Nephron progenitor cell (in vitro differentiated cells): ENCODE measurements around the gene LIPK.
"Not testable (repeated sequence)": the region's sequence is repeated elsewhere in the genome, so short reads cannot be mapped to it uniquely, and the experiment has no call there.

Experiments
- DNase-seq: peaks from one replicate; pipeline ENCODE4 v3.0.0; 2021
- H3K27ac Mint-ChIP-seq: 2 replicates; pipeline ENCODE4 v1.8.0; 2021; ENCODE audit warnings: mild to moderate bottlenecking, moderate library complexity, mixed read lengths
- H3K27me3 Mint-ChIP-seq: 2 replicates; pipeline ENCODE4 v1.8.0; 2021; ENCODE audit warnings: mild to moderate bottlenecking, low read depth, mixed read lengths; ENCODE audit not compliant: poor library complexity
- H3K36me3 Mint-ChIP-seq: 2 replicates; pipeline ENCODE4 v1.8.0; 2021; ENCODE audit warnings: low read depth, mixed read lengths
- H3K4me1 Mint-ChIP-seq: 2 replicates; pipeline ENCODE4 v1.8.0; 2021; ENCODE audit warnings: mixed read lengths
- H3K4me3 Mint-ChIP-seq: 2 replicates; pipeline ENCODE4 v1.8.0; 2021; ENCODE audit warnings: mild to moderate bottlenecking, moderate library complexity, mixed read lengths
- H3K9me3 Mint-ChIP-seq: 2 replicates; pipeline ENCODE4 v1.8.0; 2021; ENCODE audit warnings: mild to moderate bottlenecking, moderate library complexity, mixed read lengths
- TF ChIP-seq, protein P1 (sequence below): fragments of 200-600 bp; sonication (generic); IDR thresholded peaks from 2 replicates; pipeline ENCODE4 v1.5.0; 2021; ENCODE audit warnings: antibody characterized with exemption

The LIPK gene

DNA sequence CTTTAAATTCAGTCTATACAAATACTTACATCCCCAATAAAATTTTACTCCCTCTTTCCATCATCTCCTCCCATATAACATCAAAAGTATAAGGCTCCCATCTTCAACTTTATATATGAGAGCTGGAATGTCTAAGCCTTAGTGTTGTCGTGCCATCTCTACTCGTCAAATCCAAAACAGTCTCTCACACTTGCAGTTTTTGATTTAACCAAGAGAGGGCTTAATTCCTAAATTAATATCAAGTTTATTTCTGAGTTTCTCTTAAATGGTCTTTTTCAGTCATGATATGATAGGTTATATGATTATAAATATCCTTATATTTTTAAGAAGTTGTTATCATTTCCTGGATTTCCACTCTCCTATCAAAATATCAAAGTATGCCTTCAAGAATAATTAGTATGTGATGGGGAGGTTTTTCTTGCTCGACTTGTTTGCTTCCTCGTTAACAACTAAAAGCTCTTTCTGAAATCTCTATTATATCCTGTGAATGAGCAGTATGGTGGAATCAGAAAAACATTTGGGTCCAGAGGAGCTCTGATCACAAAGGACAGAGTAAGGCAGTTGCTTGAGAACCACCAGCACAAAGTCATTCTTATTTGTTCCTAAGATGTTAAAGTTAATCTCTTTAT lies 12.5 kb upstream of the LIPK start:
- H3K27ac Mint-ChIP-seq: no peak overlapping the region
- no peak for DNase-seq
- peaks cover 4% of the 10 kb centered on the region for H3K9me3 Mint-ChIP-seq
- H3K36me3 Mint-ChIP-seq: no peaks in the 10 kb centered on the region
- peaks cover 8% of the 10 kb centered on the region for H3K27me3 Mint-ChIP-seq
- H3K4me3 Mint-ChIP-seq: no peak overlapping the region
- H3K4me1 Mint-ChIP-seq: no peaks in the 10 kb centered on the region
- TF ChIP-seq, protein P1, sequence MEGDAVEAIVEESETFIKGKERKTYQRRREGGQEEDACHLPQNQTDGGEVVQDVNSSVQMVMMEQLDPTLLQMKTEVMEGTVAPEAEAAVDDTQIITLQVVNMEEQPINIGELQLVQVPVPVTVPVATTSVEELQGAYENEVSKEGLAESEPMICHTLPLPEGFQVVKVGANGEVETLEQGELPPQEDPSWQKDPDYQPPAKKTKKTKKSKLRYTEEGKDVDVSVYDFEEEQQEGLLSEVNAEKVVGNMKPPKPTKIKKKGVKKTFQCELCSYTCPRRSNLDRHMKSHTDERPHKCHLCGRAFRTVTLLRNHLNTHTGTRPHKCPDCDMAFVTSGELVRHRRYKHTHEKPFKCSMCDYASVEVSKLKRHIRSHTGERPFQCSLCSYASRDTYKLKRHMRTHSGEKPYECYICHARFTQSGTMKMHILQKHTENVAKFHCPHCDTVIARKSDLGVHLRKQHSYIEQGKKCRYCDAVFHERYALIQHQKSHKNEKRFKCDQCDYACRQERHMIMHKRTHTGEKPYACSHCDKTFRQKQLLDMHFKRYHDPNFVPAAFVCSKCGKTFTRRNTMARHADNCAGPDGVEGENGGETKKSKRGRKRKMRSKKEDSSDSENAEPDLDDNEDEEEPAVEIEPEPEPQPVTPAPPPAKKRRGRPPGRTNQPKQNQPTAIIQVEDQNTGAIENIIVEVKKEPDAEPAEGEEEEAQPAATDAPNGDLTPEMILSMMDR: no peak

DNA sequence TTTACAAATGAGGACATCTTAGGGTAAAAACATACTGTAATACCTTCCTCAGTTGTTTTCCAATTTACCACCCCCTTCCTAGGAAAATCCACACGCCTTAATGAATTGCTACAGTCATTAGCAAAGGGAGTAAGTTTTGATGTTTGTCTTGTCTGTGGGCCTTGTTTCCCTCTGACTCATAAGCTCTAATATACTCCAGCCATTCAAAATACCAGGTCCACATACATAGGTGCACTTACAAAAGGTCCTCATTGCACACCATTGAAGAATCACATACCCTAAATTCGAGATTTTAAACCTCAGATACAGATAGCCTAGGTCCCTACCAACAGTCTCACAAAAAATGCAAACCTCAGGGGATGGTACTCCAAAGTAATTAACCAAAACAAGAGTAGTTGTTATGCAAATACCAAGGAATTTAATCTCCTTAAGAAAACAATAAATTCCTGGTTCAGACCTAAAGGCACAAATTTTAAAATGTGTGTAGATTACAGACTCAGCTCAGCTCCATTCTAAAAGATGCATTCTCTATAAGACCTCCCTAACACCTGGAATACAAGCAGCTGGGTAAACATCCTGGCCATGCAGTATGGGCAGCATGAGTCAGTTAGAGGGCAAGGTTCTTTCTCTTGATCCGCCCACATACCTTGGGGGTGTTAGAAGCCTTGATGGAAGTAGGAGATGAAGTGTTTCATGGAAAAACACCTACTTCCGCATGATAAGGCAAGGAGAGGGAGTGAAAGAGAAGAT lies 3.0 kb upstream of the LIPK start:
- Mint-ChIP-seq H3K4me1 (peaks cover 16% of the 10 kb centered on the region), H3K27ac (no peak overlapping the region), H3K4me3 (no peak overlapping the region), H3K36me3 (no peaks in the 10 kb centered on the region), H3K9me3 (no peaks in the 10 kb centered on the region), H3K27me3 (peaks cover 7% of the 10 kb centered on the region)
- no peak for DNase-seq
- TF ChIP-seq, protein P1: no peak

DNA sequence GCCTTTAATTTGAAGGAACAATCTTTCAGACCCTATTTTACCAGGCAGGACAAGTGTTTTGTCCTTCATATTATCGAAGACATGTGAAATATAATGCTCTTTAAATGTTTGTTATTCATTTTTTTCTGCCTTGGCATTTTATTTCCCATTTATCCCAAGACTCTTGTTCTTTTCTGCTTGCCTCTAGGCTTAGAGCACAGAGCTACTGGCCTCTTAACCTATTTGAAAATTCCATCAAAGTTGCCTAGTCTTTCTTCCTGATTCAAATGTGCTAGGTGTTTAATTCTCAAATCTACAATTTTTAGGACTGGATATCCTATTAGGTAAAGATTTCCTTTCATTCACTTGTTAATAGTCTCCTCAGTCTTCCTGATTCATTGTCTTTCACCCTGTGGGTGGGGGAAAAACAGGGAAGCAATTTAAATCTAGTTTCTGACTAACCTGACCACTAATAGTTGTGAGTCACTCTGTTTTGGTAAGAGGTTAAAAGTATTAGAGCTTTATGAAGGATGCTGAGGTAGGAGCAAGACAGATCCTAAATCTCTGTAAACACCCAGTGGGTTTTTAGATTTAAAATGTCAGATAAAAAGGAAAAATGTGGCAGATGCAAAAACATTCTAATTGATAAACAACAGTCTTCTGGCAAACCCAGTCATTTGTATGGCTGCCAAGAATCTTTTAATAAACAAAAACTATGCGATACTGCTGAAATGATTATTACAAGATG lies 1.5 kb downstream of the LIPK start:
- Mint-ChIP-seq H3K4me3 (no peak overlapping the region), H3K4me1 (peaks cover 15% of the 10 kb centered on the region), H3K27me3 (peaks cover 2% of the 10 kb centered on the region), H3K36me3 (no peaks in the 10 kb centered on the region), H3K9me3 (no peaks in the 10 kb centered on the region), H3K27ac (no peak overlapping the region)
- TF ChIP-seq, protein P1: no peak
- DNase-seq: no peak

DNA sequence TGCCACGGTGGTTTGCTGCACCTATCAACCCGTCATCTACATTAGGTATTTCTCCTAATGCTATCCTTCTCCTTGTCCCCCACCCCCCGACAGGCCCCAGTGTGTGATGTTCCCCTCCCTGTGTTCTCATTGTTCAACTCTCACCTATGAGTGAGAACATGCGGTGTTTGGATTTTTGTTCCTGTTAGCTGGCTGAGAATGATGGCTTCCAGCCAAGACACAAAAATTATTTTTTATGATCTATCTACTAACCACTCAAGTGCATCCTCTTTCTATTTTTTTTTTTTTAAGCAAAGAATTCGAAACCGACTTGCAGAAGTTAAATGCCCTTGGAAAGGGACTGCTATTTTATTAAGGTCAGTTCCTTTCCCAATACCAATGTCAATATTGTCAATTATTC lies 3.3 kb downstream of the LIPK start:
- not testable (repeated sequence) for H3K27ac Mint-ChIP-seq, DNase-seq, H3K4me1 Mint-ChIP-seq, H3K36me3 Mint-ChIP-seq, H3K9me3 Mint-ChIP-seq, H3K4me3 Mint-ChIP-seq, H3K27me3 Mint-ChIP-seq

DNA sequence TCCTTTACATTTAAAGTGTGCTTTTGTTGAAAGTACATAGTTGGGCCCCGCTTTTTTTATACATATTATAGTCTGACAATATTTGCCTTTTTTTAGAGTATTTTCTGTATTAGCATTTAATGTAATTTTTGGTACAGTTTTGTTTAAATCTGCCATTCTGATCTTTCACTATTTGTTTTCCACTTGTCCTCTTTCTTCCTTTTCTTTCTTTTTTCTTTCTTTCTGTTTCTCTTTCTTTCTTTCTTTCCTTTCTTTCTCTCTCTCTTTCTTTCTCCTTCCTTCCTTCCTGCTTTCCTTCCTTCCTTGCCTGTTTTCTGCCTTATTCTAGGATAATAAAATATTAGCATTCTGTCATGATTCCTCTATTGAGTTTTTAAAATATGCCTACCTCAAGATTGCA lies 9.5 kb downstream of the LIPK start:
- DNase-seq: no peak
- H3K4me1 Mint-ChIP-seq: no peaks in the 10 kb centered on the region
- TF ChIP-seq, protein P1: no peak
- H3K9me3 Mint-ChIP-seq: no peaks in the 10 kb centered on the region
- no peaks in the 10 kb centered on the region for H3K36me3 Mint-ChIP-seq
- H3K27ac Mint-ChIP-seq: no peak overlapping the region
- H3K27me3 Mint-ChIP-seq: no peaks in the 10 kb centered on the region
- H3K4me3 Mint-ChIP-seq: no peak overlapping the region

DNA sequence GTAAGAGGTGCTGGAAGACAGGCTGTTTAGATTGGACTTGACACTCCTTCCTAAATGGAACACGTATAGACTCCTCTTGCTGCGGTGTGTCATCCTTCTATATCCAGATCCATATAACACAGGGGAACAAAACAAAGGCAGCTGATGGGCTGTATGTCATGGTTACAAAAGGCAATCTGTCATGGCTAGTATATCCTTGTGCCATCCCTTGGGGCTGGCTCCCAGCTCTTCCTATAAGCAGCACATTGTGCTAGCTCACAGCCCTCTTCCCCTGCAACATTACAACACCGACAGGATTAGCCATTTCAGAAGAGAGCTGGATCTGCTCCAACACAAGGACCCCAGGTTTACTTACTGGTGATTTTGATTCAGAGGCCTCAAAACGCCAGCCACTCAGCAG lies 15.3 kb downstream of the LIPK start:
- Mint-ChIP-seq H3K27me3 (no peaks in the 10 kb centered on the region), H3K4me3 (no peak overlapping the region)
- TF ChIP-seq, protein P1: no peak

More for the DNA sequence above, 15.3 kb downstream of the LIPK start:
- Mint-ChIP-seq H3K4me1 (peaks cover 6% of the 10 kb centered on the region), H3K27ac (no peak overlapping the region), H3K9me3 (no peaks in the 10 kb centered on the region), H3K36me3 (no peaks in the 10 kb centered on the region)
- DNase-seq: no peak
